Brain microvascular endothelial cell (primary cell): ENCODE results near the gene EPG5.
A peak's percentile ranks its signal among the peaks of the same experiment; 100 is the strongest.

Source experiments
- DNase-seq: peaks from one replicate; pipeline ENCODE4 v3.0.0-alpha.2; 2020
- H3K27ac ChIP-seq: fragments of 250-450 bp; sonication (Bioruptor Pico); 2 replicates; pipeline ENCODE4 v1.5.1; 2020; ENCODE audit warnings: mild to moderate bottlenecking, moderate library complexity
- H3K27me3 ChIP-seq: fragments of 250-450 bp; sonication (Bioruptor Pico); replicated peaks from 2 replicates; pipeline ENCODE4 v1.5.1; 2020; ENCODE audit warnings: mild to moderate bottlenecking
- H3K36me3 ChIP-seq: fragments of 250-450 bp; sonication (Bioruptor Pico); replicated peaks from 2 replicates; pipeline ENCODE4 v1.5.1; 2020; ENCODE audit warnings: mild to moderate bottlenecking
- H3K4me3 ChIP-seq: 2 replicates; pipeline ENCODE4 v1.5.1; 2011; ENCODE audit warnings: low read depth, mild to moderate bottlenecking, control low read depth, low read length, moderate library complexity
- CTCF ChIP-seq: IDR thresholded peaks from 2 replicates; pipeline ENCODE4 v1.5.1; 2011; ENCODE audit warnings: low read depth, mild to moderate bottlenecking, moderate library complexity, low read length, control low read depth, inconsistent platforms; ENCODE audit errors: missing control alignments
- in situ Hi-C: cut with HindIII; loops from 2 replicates; pipeline ENCODE4 v1.10.0; 2017; ENCODE audit warnings: low sequenced_read_pairs, low pct_ligation_motif_present

Gene EPG5

GRCh38 chr18:45838302-45839070 lies 128.6 kb downstream of the EPG5 start:
- no peaks in the 10 kb centered on the region for H3K36me3 ChIP-seq
- no peak for TF ChIP-seq CTCF
- H3K4me3 ChIP-seq = peak overlapping the region; percentile 15
- H3K27ac ChIP-seq = no peak overlapping the region
- in situ Hi-C loops = no loop called here
- no peak for DNase-seq
- H3K27me3 ChIP-seq = no peaks in the 10 kb centered on the region

- Histone ChIP-seq H3K4me3 (peak overlapping the region; percentile 17), H3K36me3 (no peaks in the 10 kb centered on the region), H3K27me3 (no peaks in the 10 kb centered on the region), H3K27ac (no peak overlapping the region)
- in situ Hi-C loops = no loop called here
- no peak for DNase-seq
- no peak for TF ChIP-seq CTCF
Measured at GRCh38 chr18:45837283-45838070, 129.7 kb downstream of the EPG5 start.

- Histone ChIP-seq H3K27me3 (no peaks in the 10 kb centered on the region), H3K4me3 (no peak overlapping the region)
Measured at GRCh38 chr18:45836242-45837205, 130.6 kb downstream of the EPG5 start.

GRCh38 chr18:45835057-45835636 lies 132.0 kb downstream of the EPG5 start:
- no peak for DNase-seq
- H3K27ac ChIP-seq = no peak overlapping the region
- no peak for TF ChIP-seq CTCF

More at GRCh38 chr18:45836242-45837205, 130.6 kb downstream of the EPG5 start:
- TF ChIP-seq CTCF = no peak
- no peak overlapping the region for H3K27ac ChIP-seq
- no peaks in the 10 kb centered on the region for H3K36me3 ChIP-seq
- no peak for DNase-seq
- in situ Hi-C loops = no loop called here

GRCh38 chr18:45834306-45834705 lies 132.8 kb downstream of the EPG5 start:
- no peak for DNase-seq
- no peaks in the 10 kb centered on the region for H3K27me3 ChIP-seq
- H3K36me3 ChIP-seq = no peaks in the 10 kb centered on the region
- no peak overlapping the region for H3K4me3 ChIP-seq
- in situ Hi-C loops = no loop called here
- TF ChIP-seq CTCF = no peak
- H3K27ac ChIP-seq = no peak overlapping the region

More at GRCh38 chr18:45835057-45835636, 132.0 kb downstream of the EPG5 start:
- no peak overlapping the region for H3K4me3 ChIP-seq
- H3K27me3 ChIP-seq = no peaks in the 10 kb centered on the region
- in situ Hi-C loops = no loop called here
- H3K36me3 ChIP-seq = no peaks in the 10 kb centered on the region
